HepG2 (cell line): ENCODE data around the gene CPVL. TPM values are rescaled to one million over a fixed set of nuclear protein-coding genes. Genes with fewer than 3 reads are reported as not detected.

Experiments
- ATAC-seq: fragments of 200-7000 bp; cut with Tn5 transposase; 3 replicates; pipeline ENCODE4 v1.9.1; 2020; ENCODE audit warnings: mild to moderate bottlenecking, moderate library complexity
- BruUV-seq: library from RNA; stranded (reverse); fragments of 400-500 nt; replicated peaks from 2 replicates; lab custom pipeline; 2021; lab: Mats Ljungman, UMichigan
- CTCF ChIA-PET: fragments of 300-600 bp; formaldehyde crosslinking; extraction: SDS; loops from one replicate; lab custom pipeline; 2021; ENCODE audit warnings: low total read pairs, inconsistent platforms, low intra/inter-chr PET ratio; lab: Yijun Ruan, JAX
- POLR2A ChIA-PET: fragments of 350-600 bp; sonication (Branson Sonifier 250); formaldehyde crosslinking; loops from one replicate; lab custom pipeline; 2020; ENCODE audit warnings: antibody characterized with exemption, inconsistent platforms; lab: Yijun Ruan, JAX
- DNase-seq: peaks from one replicate; pipeline ENCODE4 v3.0.0-alpha.2; 2015; ENCODE audit warnings: low spot score
- FAIRE-seq: peaks from 3 replicates; lab custom pipeline; 2011; peaks lifted over from hg19 to GRCh38; lab: Jason Lieb, UNC
- H2AFZ ChIP-seq: one replicate; pipeline ENCODE4 v1.6.1; 2011; ENCODE audit warnings: low read length, inconsistent platforms
- H3K27ac ChIP-seq: fragments of 300-600 bp; 3 replicates; pipeline ENCODE4 v1.8.0; 2011; ENCODE audit warnings: mixed run types, mild to moderate bottlenecking, mixed read lengths, low read length, inconsistent platforms; ENCODE audit not compliant: insufficient read depth; ENCODE audit errors: extremely low read length
- H3K27me3 ChIP-seq, 2 experiments: fragments of 200-600 bp in 1 of 2; 2 replicates in 1 of 2; 3 replicates in 1 of 2; pipeline versions ENCODE4 v1.6.0 to v1.8.0; 2011; ENCODE audit warnings: low read length in 2 of 2, mild to moderate bottlenecking in 2 of 2, moderate library complexity in 2 of 2, inconsistent platforms in 1 of 2; ENCODE audit not compliant: insufficient read depth in 2 of 2, control insufficient read depth in 1 of 2
- H3K36me3 ChIP-seq, 2 experiments: fragments of 200-600 bp in 1 of 2; replicated peaks in 1 of 2; 2 replicates in 1 of 2; 3 replicates in 1 of 2; pipeline versions ENCODE4 v1.5.1 to v1.8.0; 2011; ENCODE audit warnings: low read length in 2 of 2, inconsistent platforms in 1 of 2; ENCODE audit not compliant: insufficient read depth in 2 of 2, control insufficient read depth in 1 of 2
- H3K4me1 ChIP-seq: 2 replicates; pipeline ENCODE4 v1.5.1; 2012; ENCODE audit warnings: low read length, inconsistent platforms; ENCODE audit not compliant: insufficient read depth
- H3K4me2 ChIP-seq: 2 replicates; pipeline ENCODE4 v1.6.0; 2011; ENCODE audit warnings: low read depth, low read length, inconsistent platforms
- H3K4me3 ChIP-seq, 3 experiments: fragments of 200-600 bp in 1 of 3; sonication (generic), shearing (Covaris generic) in 1 of 3; replicated peaks in 1 of 3; 2 replicates each; pipeline ENCODE4 v1.5.1; 2011 to 2016; ENCODE audit warnings: low read length in 3 of 3, inconsistent platforms in 2 of 3, low read depth in 2 of 3, mild to moderate bottlenecking in 2 of 3, control low read depth in 1 of 3, mixed read lengths in 1 of 3; ENCODE audit not compliant: insufficient read depth in 1 of 3
- H3K79me2 ChIP-seq: one replicate; pipeline ENCODE4 v1.6.1; 2011; ENCODE audit warnings: low read length, inconsistent platforms; ENCODE audit not compliant: insufficient read depth
- H3K9ac ChIP-seq: 2 replicates; pipeline ENCODE4 v1.6.0; 2011; ENCODE audit warnings: mild to moderate bottlenecking, low read depth, low read length, inconsistent platforms; ENCODE audit not compliant: insufficient read depth
- H3K9me3 ChIP-seq: 2 replicates; pipeline ENCODE4 v1.5.1; 2012; ENCODE audit warnings: mild to moderate bottlenecking, low read length
- H4K20me1 ChIP-seq: 2 replicates; pipeline ENCODE4 v1.6.0; 2011; ENCODE audit warnings: inconsistent platforms, mild to moderate bottlenecking, low read length, moderate library complexity; ENCODE audit not compliant: insufficient read depth
- HDAC1 ChIP-seq: sonication (generic); formaldehyde crosslinking; IDR thresholded peaks from 2 replicates; pipeline ENCODE4 v1.5.1; 2020; ENCODE audit warnings: mild to moderate bottlenecking, missing genetic modification reagents
- HNF1A ChIP-seq, 2 experiments: sonication (generic) in 1 of 2; formaldehyde crosslinking in 1 of 2; IDR thresholded peaks; 2 replicates each; pipeline versions ENCODE4 v1.4.0 to v1.6.1; 2016 to 2020; ENCODE audit warnings: borderline replicate concordance in 1 of 2, low read depth in 1 of 2, mild to moderate bottlenecking in 1 of 2, missing genetic modification reagents in 1 of 2
- NFE2L2 ChIP-seq: fragments of 150-350 bp; IDR thresholded peaks from 2 replicates; pipeline ENCODE4 v1.6.1; 2014; ENCODE audit warnings: low read length
- SETDB1 ChIP-seq: sonication (generic); formaldehyde crosslinking; IDR thresholded peaks from 2 replicates; pipeline ENCODE4 v1.5.1; 2020; ENCODE audit warnings: missing genetic modification reagents, mild to moderate bottlenecking, borderline replicate concordance
- STAT5B ChIP-seq: sonication (generic); formaldehyde crosslinking; IDR thresholded peaks from 2 replicates; pipeline ENCODE4 v1.4.0; 2020; ENCODE audit warnings: missing genetic modification reagents
- THAP7 ChIP-seq: sonication (generic); formaldehyde crosslinking; IDR thresholded peaks from 2 replicates; pipeline ENCODE4 v1.8.1; 2023; ENCODE audit warnings: mild to moderate bottlenecking, missing genetic modification reagents
- TRAFD1 ChIP-seq: sonication (generic); formaldehyde crosslinking; IDR thresholded peaks from 2 replicates; pipeline ENCODE4 v1.5.1; 2020; ENCODE audit warnings: missing genetic modification reagents, mild to moderate bottlenecking, borderline replicate concordance
- ZFAT ChIP-seq: sonication (generic); formaldehyde crosslinking; conservative IDR thresholded peaks from 2 replicates; pipeline ENCODE4 v1.8.1; 2023; ENCODE audit warnings: missing genetic modification reagents, inconsistent platforms
- ZNF17 ChIP-seq: sonication (generic); formaldehyde crosslinking; IDR thresholded peaks from 2 replicates; pipeline ENCODE4 v1.5.0; 2020; ENCODE audit warnings: mild to moderate bottlenecking, missing genetic modification reagents
- ZNF207 ChIP-seq: fragments of 450-650 bp; IDR thresholded peaks from 2 replicates; pipeline ENCODE4 v1.6.1; 2016; ENCODE audit warnings: antibody characterized with exemption, borderline replicate concordance
- ZNF350 ChIP-seq: sonication (generic); formaldehyde crosslinking; IDR thresholded peaks from 2 replicates; pipeline ENCODE4 v1.4.0; 2020; ENCODE audit warnings: mild to moderate bottlenecking, low read depth, missing genetic modification reagents, borderline replicate concordance
- ZNF546 ChIP-seq: sonication (generic); formaldehyde crosslinking; conservative IDR thresholded peaks from 2 replicates; pipeline ENCODE4 v1.8.1; 2023; ENCODE audit warnings: mild to moderate bottlenecking, missing genetic modification reagents
- ZNF781 ChIP-seq: sonication (generic); formaldehyde crosslinking; IDR thresholded peaks from 2 replicates; pipeline ENCODE4 v1.5.1; 2020; ENCODE audit warnings: borderline replicate concordance, mild to moderate bottlenecking, missing genetic modification reagents; ENCODE audit errors: not compliant biosample characterization
- ZNF841 ChIP-seq: sonication (generic); formaldehyde crosslinking; IDR thresholded peaks from 2 replicates; pipeline ENCODE4 v1.8.1; 2023; ENCODE audit warnings: missing genetic modification reagents, borderline replicate concordance
- WGBS: methylation state at CpG from one replicate; pipeline ENCODE4 v1.1.6; 2017; ENCODE audit warnings: low lambda C conversion rate; 5-methylcytosine and 5-hydroxymethylcytosine counted together
- in situ Hi-C: cut with HindIII; loops from 2 replicates; pipeline ENCODE4 v1.10.0; 2017; ENCODE audit warnings: low pct_unique_long_range_greater_than_20kb; ENCODE audit not compliant: extremely low pct_ligation_motif_present
- intact Hi-C: fragments of 100-400 bp; cut with micrococcal nuclease; formaldehyde crosslinking; loops from one replicate; pipeline ENCODE4 v1.10.0; 2022; ENCODE audit not compliant: unreplicated experiment
- polyA plus RNA-seq, 8 experiments: library from polyadenylated mRNA; depleted of rRNA in 3 of 8; stranded (reverse) in 7 of 8; unstranded in 1 of 8; fragments of >200 nt; fragmentation: Illumina TruSeq in 4 of 8; extraction: Trizol in 4 of 8; gene quantifications; 2 replicates each; pipeline versions ENCODE4 v1.2.1 to v1.2.3, GENCODE V29; 2011 to 2016; ENCODE audit warnings: low read depth in 4 of 8, missing spikeins in 1 of 8, mixed read lengths in 1 of 8; ENCODE audit not compliant: insufficient read depth in 1 of 8
- total RNA-seq, 5 experiments: library from RNA; depleted of rRNA; stranded (reverse); fragments of >200 nt; fragmentation: Illumina TruSeq; extraction: Trizol; gene quantifications; 2 replicates each; pipeline ENCODE4 v1.2.3, GENCODE V29; 2016; ENCODE audit warnings: low read depth in 1 of 5

CPVL gene
- total and polyA plus RNA-seq, 2 of the 13 experiments (the other 11 are each of a cell fraction or from before 2014, with no cell fraction given), result 59.2 to 294 TPM

- TF ChIP-seq THAP7 (CRISPR knock-in tag) (no peak), TRAFD1 (CRISPR knock-in tag) (no peak), STAT5B (CRISPR knock-in tag) (no peak), ZNF207 (no peak), ZNF781 (CRISPR knock-in tag) (no peak), ZFAT (CRISPR knock-in tag) (no peak), HDAC1 (CRISPR knock-in tag) (no peak), ZNF841 (CRISPR knock-in tag) (no peak), SETDB1 (CRISPR knock-in tag) (no peak), HNF1A (IDR thresholded peaks at IDR 0.05; ENCODE audit: low read depth) (no peak), HNF1A (CRISPR knock-in tag; IDR thresholded peaks at IDR 0.05; ENCODE audit: borderline replicate concordance) (no peak), ZNF546 (CRISPR knock-in tag) (no peak), ZNF17 (CRISPR knock-in tag) (no peak), ZNF350 (CRISPR knock-in tag) (no peak), NFE2L2 (no peak)
- TF ChIP-seq, all 625 proteins: peak for 0
- FAIRE-seq, result no peak
- intact Hi-C loops (no loop called here), in situ Hi-C loops (no loop called here)
- Histone ChIP-seq H3K4me3 (no peak overlapping the region), H2AFZ (no peak overlapping the region), H3K4me1 (no peaks in the 10 kb centered on the region), H3K9ac (no peak overlapping the region), H3K36me3 (peaks cover 5% of the 10 kb centered on the region in 2 experiments; a peak in 2 of 5 replicates), H3K4me2 (no peak overlapping the region), H3K27ac (no peak overlapping the region), H4K20me1 (no peaks in the 10 kb centered on the region), H3K9me3 (peaks cover 7% of the 10 kb centered on the region; the same call in 1 of the 2 replicates), H3K27me3 (no peaks in the 10 kb centered on the region), H3K79me2 (no peaks in the 10 kb centered on the region)
- no TSS peak for BruUV-seq
- ATAC-seq, result no peak
- ChIA-PET CTCF (no interaction called here), POLR2A (no interaction called here)
- 95% methylated on average over 5 of the region's 5 CpGs for WGBS
- no peak for DNase-seq
Observed at GRCh38 chr7:29019896-29020295, 126.4 kb downstream of the CPVL start.
